GM12872 (cell line): ENCODE results near the gene EBF3.

Experiments
- TF ChIP-seq, protein P1 (sequence below): IDR thresholded peaks from 3 replicates; pipeline ENCODE4 v1.5.1; 2011; ENCODE audit warnings: low read depth, mild to moderate bottlenecking, low read length, moderate library complexity; ENCODE audit not compliant: insufficient read depth

EBF3 gene

DNA sequence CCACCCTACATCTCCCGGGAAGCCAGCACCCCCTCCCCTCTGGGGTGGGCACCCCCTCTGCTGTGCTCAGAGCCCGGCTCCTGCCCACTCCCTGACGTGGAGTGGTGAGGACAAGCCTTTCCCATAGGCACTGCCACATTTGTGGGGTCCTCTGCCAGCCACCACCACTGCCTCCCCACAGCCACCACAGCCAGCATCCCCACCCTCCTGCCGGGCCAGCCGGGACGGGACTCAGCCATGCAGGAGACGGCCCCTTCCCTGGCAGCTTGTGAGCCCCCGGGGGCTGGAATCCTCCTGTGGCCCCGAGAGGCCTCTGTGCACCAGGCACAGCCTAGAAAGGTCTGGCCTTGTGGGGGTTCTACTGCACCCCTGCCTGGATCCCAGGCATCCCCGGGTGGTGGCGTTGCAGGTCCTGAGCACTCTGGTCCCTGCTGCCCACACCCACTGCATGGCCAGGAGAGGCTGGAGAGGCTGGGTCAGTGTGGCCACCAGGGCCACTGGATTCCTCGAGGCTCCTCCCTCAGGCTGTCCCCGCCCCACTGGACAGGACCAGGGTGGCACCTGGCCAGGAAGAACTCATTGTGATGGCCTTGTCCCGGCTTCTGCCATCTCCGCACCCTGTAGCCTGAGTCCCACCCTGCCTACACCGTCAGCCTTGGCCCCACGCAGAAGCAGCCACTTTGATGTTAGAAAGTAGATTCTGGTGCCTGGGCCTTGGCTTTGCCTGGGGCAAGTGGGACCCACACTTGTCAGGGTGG lies 148.0 kb downstream of the EBF3 start:
- TF ChIP-seq, protein P1, sequence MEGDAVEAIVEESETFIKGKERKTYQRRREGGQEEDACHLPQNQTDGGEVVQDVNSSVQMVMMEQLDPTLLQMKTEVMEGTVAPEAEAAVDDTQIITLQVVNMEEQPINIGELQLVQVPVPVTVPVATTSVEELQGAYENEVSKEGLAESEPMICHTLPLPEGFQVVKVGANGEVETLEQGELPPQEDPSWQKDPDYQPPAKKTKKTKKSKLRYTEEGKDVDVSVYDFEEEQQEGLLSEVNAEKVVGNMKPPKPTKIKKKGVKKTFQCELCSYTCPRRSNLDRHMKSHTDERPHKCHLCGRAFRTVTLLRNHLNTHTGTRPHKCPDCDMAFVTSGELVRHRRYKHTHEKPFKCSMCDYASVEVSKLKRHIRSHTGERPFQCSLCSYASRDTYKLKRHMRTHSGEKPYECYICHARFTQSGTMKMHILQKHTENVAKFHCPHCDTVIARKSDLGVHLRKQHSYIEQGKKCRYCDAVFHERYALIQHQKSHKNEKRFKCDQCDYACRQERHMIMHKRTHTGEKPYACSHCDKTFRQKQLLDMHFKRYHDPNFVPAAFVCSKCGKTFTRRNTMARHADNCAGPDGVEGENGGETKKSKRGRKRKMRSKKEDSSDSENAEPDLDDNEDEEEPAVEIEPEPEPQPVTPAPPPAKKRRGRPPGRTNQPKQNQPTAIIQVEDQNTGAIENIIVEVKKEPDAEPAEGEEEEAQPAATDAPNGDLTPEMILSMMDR = no peak

DNA sequence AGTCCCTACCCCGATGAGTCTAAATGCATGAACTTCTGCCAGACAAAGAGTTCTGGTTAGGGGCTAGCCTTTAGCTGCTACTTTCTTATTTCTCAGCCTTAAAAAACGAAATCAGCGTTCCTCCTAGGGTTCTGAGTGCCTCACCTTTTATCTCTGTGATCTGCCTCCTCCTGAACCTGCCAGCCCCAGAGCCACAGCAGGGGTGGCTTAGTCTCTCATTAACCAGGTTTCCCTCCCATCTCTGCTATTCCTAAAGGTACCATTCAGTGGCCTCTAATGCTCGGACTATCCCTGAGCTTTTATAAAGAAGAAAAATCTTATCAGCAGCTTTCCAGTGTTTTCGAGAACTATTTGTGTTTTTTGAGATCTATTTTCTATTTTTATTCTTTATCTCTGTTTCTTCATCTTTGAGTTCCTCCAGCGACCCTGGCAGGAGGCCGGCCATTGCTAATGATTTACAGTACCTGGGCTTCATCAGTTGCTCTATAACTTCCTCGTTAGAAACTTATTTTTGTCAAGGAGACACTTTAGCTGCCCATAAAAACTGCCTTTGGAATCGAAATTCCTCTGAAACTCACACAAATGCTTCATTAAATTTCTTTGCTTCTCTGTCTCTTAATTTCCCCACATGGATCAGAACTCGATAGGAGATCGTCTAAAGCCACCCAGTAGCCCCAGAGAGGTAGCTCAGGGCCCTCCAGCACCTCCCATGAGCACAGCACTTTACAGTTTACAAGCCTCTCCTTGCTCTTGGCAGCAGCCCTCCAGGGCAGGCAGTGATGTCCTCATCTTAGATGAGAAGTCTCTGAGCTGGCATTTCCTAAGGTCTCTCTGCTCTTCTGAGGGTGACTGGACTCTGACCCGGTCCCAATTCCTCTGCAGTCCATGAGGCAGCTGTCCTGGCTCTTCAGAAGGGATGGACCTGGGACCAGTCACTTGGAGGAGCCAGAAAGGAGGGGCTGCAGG lies 149.1 kb downstream of the EBF3 start:
- TF ChIP-seq, protein P1 = no peak

DNA sequence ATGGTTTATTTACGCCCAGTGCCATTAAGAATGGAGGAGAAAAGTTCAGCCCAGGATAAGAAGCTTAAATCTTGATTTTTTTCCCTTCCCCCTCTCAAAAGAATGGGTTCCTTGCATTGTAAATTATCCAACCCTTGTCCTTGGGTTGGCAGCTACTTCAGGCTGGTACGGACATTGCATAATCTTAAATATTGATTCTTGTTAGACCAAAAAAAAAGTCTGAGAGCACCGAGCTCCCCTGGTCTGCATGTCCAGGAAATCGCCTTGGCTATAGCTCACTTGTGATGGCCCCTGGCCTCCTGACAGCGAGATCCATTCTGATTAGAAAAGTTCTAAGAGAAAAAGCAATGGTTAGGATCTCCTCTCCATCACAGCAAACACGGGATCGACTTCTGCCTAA lies 151.7 kb downstream of the EBF3 start:
- TF ChIP-seq, protein P1 = no peak

DNA sequence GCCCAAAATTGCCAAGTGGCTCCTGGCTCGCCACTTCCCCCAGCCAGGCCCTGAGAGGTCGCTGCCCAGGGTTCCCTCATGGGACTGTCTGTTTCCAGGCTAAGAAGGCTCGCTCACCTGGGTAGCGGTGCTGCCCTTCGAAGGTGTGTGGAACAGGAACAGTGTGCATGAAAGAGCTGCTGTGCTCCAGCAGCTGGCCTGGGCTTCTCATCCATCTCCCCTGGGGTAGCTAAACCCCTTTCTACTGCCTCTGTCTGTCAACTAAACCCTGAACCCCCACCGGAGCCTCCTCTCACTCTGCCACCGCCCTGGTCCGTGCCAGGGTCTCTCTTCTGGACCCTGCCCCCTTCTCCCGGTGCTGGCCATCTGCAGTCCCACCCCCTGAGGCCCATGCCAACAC lies 152.9 kb downstream of the EBF3 start:
- TF ChIP-seq, protein P1 = no peak

DNA sequence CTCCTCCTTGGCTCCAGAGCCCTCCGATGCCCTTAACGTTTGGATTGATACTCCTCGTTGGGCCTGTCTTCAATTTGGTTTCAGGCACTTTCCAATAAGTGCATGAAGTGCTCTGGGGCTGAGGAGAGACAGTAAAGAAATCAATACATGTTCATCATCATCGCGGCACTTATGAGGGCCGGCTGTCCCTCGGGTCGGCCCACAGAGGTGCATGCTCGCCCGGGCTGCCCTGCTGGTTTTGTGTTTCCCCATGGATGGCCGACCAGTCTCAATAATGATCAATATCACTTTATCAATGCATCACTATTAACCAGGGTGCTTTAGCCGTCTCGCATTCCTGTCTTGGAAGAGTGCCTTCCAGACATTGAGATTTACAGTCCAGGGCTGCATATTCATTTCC lies 154.2 kb downstream of the EBF3 start:
- TF ChIP-seq, protein P1 = no peak

DNA sequence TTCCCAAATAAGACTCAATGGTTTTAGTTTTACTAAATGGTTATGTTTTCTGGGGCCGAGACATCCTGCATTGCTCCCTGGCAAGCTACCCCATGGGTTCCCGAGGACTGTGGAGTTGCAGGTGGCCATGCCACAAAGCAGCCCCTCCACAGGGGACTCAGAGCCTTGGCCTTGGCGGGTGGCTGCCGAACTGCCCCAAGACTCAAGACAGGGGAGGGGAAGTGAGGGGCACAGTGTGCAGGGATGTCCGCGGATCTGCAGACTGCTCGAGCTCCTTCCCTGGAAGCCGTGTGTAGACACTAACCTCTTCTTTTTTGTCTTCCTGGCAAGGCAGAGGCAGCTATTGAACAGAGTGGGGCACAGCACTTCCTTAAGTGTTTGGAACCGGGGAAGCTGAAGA lies 154.6 kb downstream of the EBF3 start:
- TF ChIP-seq, protein P1 = no peak
